ENCODE results near the gene ORM1.
"Not testable (repeated sequence)": the region's sequence is repeated elsewhere in the genome, so short reads cannot be mapped to it uniquely, and the experiment has no call there.

Gene ORM1

GRCh38 chr9:114322831-114323531 is at the start of gene ORM1:
ORM1 (plus strand) TSS chr9:114323098; CDS start chr9:114323134, 36 bp downstream.
- not testable (repeated sequence) for DNase-seq

DNA sequence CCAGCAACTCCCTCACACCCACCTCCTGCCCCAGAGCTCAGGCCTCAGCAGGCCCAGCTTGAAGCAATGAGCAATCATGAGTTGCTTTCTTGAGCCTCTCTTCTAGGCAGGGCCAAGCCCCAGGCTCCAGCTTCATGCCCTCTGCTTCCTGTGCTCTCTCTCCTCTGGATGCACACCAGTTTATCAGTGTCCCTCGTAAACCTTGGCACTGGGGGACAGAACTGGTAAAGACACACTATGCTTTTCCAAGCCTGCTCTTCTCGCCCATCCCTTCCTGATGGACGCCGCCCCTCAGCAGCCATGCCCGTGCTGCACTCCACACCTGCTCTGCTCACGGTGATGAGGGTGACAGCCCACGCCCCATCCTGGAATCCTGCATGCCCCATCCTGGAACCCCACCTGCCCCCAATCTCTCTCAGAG is 49.4 kb upstream of the ORM1 start:
- DNase-seq, result no peak

- DNase-seq, result no peak
These were observed 48.7 kb upstream of the ORM1 start for GRCh38 chr9:114274217-114274616.

- no peak for DNase-seq
These were observed 47.5 kb upstream of the ORM1 start for GRCh38 chr9:114275246-114276004.

DNA sequence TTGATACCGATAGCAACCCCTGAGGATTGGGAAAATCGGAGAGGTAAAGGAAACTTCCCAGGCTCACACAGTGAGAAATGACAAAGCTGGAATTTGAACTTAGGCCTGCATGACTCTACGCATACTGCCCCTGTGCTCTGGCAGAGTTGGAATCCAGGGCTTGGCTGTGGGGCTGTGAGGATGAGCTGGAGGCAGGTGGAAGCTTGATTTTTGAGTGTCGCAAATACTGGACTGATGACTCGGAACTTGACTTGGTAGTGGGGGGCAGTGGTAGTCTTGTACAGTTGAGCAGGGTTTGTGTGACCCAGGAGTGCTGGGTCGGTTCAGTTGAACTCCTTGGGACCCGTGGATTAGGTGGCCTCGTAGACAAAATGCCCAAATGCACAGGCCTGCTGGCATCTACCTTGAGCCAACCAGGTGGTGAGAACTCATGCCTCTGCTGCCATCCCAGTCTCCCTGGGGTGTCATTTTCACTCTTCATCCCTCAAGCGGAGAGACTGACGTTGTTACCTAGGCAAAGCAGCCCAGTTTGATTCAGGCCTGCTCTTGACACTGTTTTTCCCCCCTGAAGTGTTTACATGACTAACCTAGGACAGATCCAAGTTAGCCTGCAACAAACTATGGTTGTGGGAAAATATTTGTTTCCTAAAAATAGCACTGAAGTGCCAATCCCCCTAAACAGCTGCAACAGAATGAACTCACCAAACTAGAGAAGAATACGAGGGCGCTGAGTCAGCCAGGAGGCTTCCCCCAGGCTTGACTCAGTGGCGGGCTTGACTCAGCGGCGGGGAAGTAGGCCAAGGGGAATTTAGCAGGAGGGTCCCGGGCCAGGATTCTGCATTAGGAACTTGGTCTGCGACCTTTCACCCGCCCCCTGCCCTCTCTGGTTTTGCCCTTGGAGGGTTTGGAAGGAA is 45.7 kb upstream of the ORM1 start:
- DNase-seq, result no peak

- DNase-seq, result no peak
These were observed 44.5 kb upstream of the ORM1 start for GRCh38 chr9:114278356-114278755.

DNA sequence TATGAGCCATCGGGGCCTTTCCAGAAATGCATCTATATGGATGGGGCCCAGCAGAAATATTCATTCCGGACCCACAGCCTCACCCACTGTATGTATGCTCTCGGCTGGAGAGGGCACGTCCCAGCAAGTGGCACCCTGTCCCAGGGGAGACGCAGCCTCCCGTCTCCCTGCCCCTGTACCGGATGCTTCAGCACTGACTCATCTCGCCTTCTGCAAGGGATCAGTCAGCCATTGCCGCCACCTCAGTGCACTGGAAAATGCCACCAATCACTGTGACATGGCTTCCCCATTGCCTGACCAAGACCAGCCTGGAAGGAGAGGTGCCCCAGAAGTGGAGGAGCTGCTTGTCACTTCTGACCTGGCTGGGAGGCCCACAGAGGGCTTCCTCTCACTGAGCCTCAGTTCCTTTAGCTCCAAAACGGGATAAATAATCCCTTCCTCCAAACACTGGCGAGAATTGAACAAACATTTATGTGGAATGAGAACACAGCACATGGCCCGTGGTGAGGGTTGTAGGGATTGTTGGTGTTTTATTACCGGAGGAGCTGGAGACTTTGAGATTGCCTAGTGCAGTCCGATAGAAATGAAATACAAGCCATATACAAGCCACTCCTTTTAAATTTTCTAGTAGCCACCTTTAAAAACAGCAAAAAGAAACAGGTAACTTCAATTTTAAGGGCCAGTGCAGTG is 43.9 kb upstream of the ORM1 start:
- no peak for DNase-seq

DNA sequence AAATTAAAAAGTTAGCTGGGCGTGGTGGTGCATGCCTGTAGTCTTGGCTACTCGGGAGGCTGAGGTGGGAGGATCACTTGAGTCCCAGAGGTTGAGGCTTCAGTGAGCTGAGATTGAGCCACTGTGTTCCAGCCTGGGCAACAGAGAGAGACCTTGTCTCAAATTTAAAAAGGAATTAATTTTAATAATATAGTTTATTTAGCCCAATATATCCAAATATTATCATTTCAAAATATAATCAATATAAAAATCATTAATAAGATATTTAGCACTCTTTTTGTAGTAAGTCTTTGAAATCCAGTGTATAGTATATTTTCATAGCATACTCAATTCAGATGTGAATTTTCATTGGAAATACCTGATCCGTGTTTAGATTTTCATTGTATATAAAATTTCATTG is 43.2 kb upstream of the ORM1 start:
- no peak for DNase-seq

- DNase-seq, result no peak
These were observed 42.0 kb upstream of the ORM1 start for GRCh38 chr9:114280636-114281472.

- DNase-seq, result no peak
These were observed 41.3 kb upstream of the ORM1 start for GRCh38 chr9:114281473-114282103.

GRCh38 chr9:114282104-114282485 is 40.8 kb upstream of the ORM1 start:
- no peak for DNase-seq

GRCh38 chr9:114282507-114282906 is 40.4 kb upstream of the ORM1 start:
- DNase-seq, result no peak

DNA sequence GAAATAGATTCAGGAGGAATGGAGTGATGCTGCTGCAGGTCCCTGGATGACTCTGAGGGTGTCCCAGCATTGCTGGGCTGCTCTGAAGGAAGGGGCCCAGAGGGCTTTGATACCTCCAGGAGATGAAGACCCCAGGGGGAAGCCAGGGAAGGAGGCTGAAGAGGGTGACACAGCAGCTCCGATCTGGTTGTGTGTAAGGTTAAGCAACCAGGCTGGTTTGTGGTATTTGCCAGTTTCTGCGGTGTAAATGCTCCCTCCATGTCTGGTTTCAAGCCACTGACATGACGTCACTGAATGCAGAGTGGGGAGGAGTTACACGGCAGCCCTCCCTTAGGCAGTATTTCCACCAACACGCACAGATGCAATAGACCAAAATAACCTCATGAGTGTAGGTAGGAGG is 40.0 kb upstream of the ORM1 start:
- peak; percentile 1 for DNase-seq

- no peak for DNase-seq
These were observed 39.3 kb upstream of the ORM1 start for GRCh38 chr9:114283551-114284111.

- DNase-seq, result no peak
These were observed 38.4 kb upstream of the ORM1 start for GRCh38 chr9:114284316-114285060.

DNA sequence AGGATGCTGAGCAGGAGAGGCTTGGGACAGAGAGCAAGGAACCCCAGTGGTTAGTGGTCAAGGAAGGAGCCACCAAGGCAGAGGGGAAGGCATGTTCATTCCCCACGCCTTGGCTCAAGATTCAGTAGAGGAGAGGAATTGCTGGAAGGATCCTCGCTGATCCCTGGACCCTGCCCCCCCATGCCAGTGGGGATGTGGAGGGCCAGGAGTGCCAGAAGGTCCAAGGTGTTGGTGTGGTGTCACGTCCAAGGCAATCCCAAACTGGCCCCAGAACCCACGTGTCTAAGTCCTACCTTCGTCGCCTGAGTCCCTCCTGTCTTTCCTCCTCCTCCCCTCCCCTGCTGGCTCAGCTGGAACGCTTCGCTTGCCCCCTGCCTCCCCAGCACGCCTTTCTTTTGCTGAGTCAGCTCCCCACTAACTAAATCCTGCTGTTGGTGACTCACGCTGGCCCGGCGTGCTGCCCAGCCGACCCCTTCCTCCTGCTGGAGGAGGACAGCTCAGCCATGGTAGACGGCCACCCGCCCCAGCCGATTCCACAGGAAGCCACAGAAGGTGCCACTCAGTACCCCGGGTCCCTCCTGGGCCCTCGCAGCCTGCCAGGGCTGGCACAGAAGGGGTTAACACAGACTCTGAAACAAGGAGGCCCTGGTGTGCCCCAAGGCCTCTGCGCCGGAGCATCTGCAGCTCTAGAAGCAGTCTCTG is 37.6 kb upstream of the ORM1 start:
- DNase-seq, result no peak

DNA sequence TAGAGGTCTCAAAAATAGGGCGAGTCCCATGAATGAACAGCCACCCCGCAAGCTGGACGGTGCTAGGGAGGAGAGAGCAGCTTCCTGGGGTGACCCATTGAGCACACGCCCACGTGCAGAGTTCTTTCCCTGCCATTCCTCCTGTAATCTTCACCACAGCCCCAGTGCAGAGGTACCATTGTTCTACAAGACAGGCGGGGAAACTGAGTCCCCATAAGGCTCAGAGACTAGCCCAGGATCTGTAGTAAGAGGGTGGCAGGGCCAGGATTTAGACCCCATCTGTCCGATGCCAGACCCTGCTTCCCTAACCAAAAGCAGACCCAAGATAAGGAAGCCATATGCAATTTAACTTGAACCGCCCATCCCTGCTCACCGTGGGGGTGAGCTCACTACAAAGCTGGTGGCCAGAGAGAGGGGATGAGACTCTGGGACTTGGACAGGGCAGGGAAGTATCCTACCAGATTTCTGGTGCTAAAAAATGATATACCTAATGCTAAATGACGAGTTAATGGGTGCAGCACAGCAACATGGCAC is 36.7 kb upstream of the ORM1 start:
- DNase-seq, result no peak

DNA sequence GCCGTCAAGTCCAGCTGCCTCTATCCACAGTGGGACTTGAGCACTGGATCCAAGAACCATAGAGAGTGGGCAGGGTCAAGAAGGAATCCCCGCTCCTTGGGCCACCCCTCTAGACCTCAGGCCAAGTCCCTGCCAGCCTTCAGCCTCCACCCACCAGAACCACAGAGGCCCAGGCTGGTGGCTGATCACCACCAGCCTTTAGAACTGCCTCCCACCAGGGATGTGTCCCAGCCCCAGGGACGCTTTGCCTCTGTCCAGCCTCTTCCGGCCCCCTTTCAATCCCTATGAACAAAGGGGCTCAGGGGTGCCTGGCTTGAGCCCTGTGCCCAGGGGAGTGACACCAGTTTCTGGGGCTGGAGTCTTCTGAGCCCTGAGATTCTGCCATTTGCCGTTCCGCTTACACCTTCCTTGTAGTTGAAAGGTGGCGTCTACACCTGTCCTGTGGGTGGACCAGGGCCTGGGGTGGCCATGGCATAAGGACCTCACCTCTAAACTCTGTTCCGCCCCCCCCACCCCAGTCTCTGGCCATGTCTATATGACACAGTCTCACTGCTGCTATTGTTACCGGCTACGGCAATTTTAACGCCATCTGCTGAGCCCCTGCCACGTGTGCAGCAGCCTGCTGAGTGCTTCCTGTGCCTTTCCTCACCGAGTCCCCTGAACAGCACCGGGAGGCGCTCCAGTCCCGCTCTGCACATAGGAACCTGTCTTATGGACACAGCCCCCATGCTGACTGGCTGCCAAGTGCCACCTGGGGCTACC is 35.7 kb upstream of the ORM1 start:
- DNase-seq, result no peak
